Stomach smooth muscle (tissue), 2 donors: Measurements from ENCODE around the gene CD53.
"Not testable (repeated sequence)": the region's sequence is repeated elsewhere in the genome, so short reads cannot be mapped to it uniquely, and the experiment has no call there.

Experiments
- H3K27ac ChIP-seq: one replicate; pipeline ENCODE4 v1.7.0; 2013; ENCODE audit warnings: mild to moderate bottlenecking, low read length, inconsistent platforms
- H3K27me3 ChIP-seq, 2 donors: one replicate each; pipeline ENCODE4 v1.7.0; 2013; ENCODE audit warnings: low read length in 2 of 2; ENCODE audit not compliant: insufficient read depth in 2 of 2, control insufficient read depth in 1 of 2
- H3K36me3 ChIP-seq, 2 donors: one replicate each; pipeline ENCODE4 v1.7.0; 2013; ENCODE audit warnings: low read length in 2 of 2; ENCODE audit not compliant: control insufficient read depth in 2 of 2, insufficient read depth in 2 of 2
- H3K4me1 ChIP-seq: one replicate; pipeline ENCODE4 v1.7.0; 2013; ENCODE audit warnings: low read length; ENCODE audit not compliant: control insufficient read depth, insufficient read depth
- H3K4me3 ChIP-seq, 2 donors: one replicate each; pipeline ENCODE4 v1.7.0; 2013; ENCODE audit warnings: low read length in 2 of 2
- H3K9ac ChIP-seq, 2 donors: one replicate each; pipeline ENCODE4 v1.7.0; 2013; ENCODE audit warnings: low read length in 2 of 2, mild to moderate bottlenecking in 1 of 2
- H3K9me3 ChIP-seq, 2 donors: one replicate each; pipeline ENCODE4 v1.7.0; 2013; ENCODE audit warnings: low read length in 2 of 2; ENCODE audit not compliant: control insufficient read depth in 2 of 2
- donor health status: healthy.
- donor health status: Pancreatic carcinoma.

CD53 gene, protein sequence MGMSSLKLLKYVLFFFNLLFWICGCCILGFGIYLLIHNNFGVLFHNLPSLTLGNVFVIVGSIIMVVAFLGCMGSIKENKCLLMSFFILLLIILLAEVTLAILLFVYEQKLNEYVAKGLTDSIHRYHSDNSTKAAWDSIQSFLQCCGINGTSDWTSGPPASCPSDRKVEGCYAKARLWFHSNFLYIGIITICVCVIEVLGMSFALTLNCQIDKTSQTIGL

DNA sequence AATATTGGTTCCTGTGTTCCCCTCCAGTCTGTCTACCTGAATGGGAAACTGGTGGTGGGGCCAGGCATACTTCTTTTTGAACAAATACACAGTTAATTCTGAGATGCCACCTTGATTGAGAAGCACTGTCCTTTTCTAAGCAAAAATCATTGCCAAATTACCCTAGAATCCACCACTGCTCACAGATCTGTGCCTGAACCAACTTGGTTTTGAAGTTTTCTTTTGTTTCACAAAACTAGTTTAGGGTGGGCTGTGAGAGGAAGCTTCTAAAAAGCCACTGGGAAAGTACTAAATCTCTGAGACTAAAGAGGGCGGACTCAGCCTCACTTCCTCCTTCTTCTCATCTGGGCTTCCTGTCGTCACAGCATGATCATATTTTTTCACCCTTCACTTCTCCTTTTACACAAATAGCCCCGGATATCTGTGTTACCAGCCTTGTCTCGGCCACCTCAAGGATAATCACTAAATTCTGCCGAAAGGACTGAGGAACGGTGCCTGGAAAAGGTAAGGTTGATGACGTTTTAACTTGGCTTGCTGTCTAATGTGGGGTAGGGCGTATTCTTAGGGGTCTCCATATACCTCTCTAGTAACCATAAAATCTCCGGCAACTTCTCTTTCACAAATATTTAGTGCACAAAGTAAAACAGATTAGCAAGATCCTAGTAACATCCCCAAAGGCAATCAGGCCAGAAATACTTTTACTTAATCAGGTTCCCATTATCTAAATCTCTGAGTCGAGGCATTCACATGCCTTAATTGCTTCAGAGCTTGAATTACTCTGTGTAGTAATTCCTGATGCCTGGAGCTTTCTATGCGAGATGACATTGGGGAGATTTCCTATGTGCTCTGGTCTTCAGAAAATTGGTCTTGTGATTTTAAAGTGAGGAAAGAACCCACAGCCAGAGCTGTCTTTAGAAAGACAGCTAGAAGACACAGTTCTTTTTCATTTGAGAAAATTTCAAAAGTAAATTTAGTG, at the start of gene CD53:
CD53 (plus strand) TSS at position 404 of the 976 bp plus-strand sequence. CDS start 18,261 bp downstream, outside the sequence.
- Histone ChIP-seq H3K27ac (no peak within 1 kb of the TSS), H3K9me3 (no peaks in the 10 kb centered on the region), H3K27me3 (no peaks in the 10 kb centered on the region), H3K36me3 (no peaks in the 10 kb centered on the region), H3K4me1 (no peaks in the 10 kb centered on the region), H3K9ac (no peak within 1 kb of the TSS), H3K4me3 (peak within 1 kb of the TSS in 1 of 2 donors; percentile 38)

DNA sequence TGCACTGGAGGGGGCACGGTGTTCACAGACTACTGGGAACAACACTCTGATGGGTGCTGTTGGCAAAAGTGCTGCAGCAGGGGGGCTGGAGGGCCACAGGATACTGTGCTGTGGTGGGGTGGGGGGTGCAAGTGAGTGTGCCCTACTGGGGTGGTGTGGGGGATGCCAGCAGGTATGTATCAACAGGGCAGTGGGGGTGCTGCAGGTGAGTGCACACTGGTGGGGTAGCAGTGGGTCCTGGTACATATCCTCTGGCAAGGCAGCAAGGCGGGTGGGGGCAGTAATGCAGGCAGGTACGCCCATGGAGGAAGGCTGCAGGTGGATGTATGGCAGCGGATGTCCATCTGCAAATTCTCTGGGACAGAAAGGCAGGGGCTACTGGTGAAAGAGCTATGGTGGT, 48.8 kb upstream of the CD53 start:
- no peak overlapping the region for H3K4me3 ChIP-seq
- no peak overlapping the region for H3K27ac ChIP-seq
- no peaks in the 10 kb centered on the region for H3K4me1 ChIP-seq
- no peaks in the 10 kb centered on the region for H3K36me3 ChIP-seq
- H3K9ac ChIP-seq: no peak overlapping the region
- peaks cover 0 to 3% of the 10 kb centered on the region in 2 donors for H3K9me3 ChIP-seq
- H3K27me3 ChIP-seq: no peaks in the 10 kb centered on the region

DNA sequence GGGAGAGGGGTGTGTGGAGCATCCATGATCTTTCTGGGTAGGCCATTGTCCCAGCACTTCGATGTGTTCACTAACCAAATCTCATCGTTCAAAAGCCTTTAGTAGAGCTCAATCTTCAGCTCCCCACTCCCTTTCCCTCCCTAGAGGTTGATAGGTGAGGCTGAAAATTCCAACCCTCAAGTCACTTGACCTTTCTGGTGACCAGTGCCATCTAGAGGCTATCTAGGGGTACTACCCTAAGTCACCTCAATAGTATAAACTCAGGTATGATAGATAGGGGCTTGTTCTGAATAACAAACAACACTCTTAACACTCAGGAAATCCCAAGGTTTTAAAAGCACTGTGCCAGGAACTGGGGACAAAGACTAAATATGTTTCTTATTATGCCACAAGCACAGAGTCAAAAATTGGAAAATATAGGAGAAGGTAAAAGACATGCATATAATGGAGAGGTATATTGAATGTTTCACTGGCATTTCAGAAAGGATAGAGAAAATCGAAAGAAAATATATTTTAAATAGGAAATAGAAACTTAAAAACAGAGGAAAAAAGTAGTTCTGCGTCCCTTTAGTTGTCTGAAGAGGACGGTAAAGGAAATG, 42.9 kb upstream of the CD53 start:
- Histone ChIP-seq H3K4me3 (no peak overlapping the region), H3K27ac (no peak overlapping the region)

DNA sequence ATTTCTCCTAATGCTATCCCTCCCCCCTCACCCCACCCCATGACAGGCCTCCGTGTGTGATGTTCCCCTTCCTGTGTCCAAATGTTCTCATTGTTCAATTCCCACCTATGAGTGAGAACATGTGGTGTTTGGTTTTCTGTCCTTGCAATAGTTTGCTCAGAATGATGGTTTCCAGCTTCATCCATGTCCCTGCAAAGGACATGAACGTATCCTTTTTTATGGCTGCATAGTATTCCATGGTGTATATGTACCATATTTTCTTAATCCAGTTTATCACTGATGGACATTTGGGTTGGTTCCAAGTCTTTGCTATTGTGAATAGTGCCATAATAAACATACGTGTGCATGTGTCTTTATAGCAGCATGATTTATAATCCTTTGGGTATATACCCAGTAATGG, 39.2 kb upstream of the CD53 start:
- H3K4me1 ChIP-seq, H3K27me3 ChIP-seq, H3K36me3 ChIP-seq, H3K4me3 ChIP-seq, H3K9ac ChIP-seq, H3K9me3 ChIP-seq, H3K27ac ChIP-seq: not testable (repeated sequence)

More for the DNA sequence above, 42.9 kb upstream of the CD53 start:
- Histone ChIP-seq H3K9me3 (no peaks in the 10 kb centered on the region), H3K27me3 (no peaks in the 10 kb centered on the region), H3K4me1 (no peaks in the 10 kb centered on the region), H3K36me3 (no peaks in the 10 kb centered on the region), H3K9ac (no peak overlapping the region)

DNA sequence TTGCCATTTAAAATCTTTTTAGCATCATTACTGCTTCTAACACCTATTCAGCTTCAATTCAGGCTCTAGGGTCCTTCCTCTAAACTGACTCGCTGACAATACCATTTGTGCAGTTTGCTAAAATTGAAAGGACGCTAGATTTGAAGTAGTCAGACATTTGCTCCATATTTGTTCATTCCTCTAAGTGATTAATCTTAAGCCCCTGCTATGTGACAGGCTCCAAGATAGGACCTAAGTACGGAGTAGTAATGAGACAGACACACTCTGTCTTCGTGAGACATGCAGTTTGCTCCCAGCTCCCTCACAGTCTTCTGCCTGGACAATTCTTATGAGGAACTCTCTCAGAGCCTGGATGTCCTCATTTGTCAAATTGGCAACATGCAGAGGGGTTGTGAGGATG, 26.1 kb upstream of the CD53 start:
- Histone ChIP-seq H3K4me3 (no peak overlapping the region), H3K27ac (no peak overlapping the region), H3K9ac (no peak overlapping the region), H3K36me3 (no peaks in the 10 kb centered on the region), H3K9me3 (no peaks in the 10 kb centered on the region), H3K27me3 (no peaks in the 10 kb centered on the region), H3K4me1 (no peaks in the 10 kb centered on the region)

DNA sequence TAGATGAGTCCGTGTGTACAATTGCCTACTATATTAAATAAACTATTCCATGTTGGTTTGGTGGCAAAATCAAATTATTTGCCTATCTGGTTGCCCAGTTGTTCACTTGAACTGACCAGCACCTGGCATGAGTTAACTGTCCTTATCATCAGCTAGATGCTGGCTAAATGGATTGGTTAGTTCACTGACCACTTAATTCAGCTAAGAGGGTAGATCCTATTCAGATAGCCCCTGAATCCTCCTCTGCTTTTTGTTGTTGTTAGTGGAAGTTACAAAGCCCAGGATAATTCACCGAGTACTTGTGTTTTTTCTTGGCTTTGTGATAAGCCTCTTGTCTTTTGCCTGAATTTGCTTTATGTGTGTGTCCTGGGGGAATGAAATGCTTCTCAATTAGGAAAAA, 22.8 kb upstream of the CD53 start:
- Histone ChIP-seq H3K4me1 (no peaks in the 10 kb centered on the region), H3K9ac (no peak overlapping the region), H3K27me3 (no peaks in the 10 kb centered on the region), H3K27ac (no peak overlapping the region), H3K36me3 (no peaks in the 10 kb centered on the region), H3K4me3 (no peak overlapping the region), H3K9me3 (no peaks in the 10 kb centered on the region)

DNA sequence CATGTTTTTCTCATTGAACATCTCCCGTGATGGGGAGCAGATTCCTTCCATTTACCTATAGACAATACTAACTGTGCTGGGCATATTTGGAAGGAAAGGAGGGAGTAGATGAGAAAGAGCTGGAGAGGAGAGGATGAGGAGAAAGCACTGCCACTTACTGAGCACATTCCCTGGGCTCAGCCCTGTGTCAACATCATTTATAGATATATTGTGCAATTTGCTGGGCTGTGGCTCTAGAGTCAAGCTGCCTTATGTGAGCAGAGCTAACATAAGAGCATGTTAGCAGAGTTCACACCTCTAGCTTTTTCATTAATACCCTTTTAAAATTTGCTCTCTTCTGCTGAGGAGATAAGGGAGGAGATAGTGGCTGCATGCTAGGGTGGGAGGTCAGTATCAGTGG, 22.3 kb upstream of the CD53 start:
- Histone ChIP-seq H3K27ac (no peak overlapping the region), H3K36me3 (no peaks in the 10 kb centered on the region), H3K4me1 (no peaks in the 10 kb centered on the region), H3K9ac (no peak overlapping the region), H3K9me3 (no peaks in the 10 kb centered on the region), H3K27me3 (no peaks in the 10 kb centered on the region), H3K4me3 (no peak overlapping the region)

DNA sequence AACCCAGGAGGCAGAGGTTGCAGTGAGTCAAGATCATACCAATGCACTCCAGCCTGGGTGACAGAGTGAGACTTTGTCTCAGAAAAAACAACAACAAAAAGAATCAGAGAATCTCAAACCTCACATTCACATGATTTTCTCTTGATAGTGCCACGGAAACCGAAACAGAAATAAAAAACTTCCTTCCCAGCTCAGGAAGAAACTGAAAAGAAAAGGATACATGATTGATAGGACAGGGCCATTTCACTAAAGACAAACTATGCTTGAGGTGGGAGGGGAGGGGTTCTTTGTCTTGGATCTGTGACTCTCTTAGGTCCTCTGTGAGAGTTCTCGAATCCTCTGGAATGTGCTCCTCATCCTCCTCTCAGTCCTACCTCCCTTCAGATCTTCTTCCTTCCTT, 19.8 kb upstream of the CD53 start:
- Histone ChIP-seq H3K27me3 (no peaks in the 10 kb centered on the region), H3K9ac (no peak overlapping the region), H3K27ac (no peak overlapping the region), H3K4me3 (no peak overlapping the region), H3K9me3 (no peaks in the 10 kb centered on the region), H3K4me1 (no peaks in the 10 kb centered on the region), H3K36me3 (no peaks in the 10 kb centered on the region)

DNA sequence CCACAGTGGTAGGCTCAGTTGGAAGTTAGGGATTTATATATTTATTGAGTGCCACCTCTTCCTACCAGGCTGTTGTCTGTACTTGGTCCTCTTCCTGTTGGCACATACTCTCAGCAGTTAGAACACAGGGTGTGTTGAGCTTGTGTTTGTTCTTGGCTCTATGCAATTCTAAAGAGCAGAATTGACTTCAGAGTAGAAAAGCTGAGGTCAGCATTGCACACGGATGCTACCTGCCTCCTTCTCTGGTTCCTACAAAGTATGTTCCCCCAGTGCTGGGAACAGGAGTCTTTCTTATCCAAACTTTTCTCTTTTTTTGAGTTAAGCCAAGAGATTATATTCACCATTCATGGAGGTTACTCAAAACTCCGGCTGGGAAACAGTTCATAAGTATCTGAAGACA, 16.5 kb upstream of the CD53 start:
- Histone ChIP-seq H3K9ac (no peak overlapping the region), H3K27ac (no peak overlapping the region), H3K36me3 (no peaks in the 10 kb centered on the region), H3K4me1 (no peaks in the 10 kb centered on the region), H3K4me3 (no peak overlapping the region), H3K9me3 (peaks cover 0 to 4% of the 10 kb centered on the region in 2 donors), H3K27me3 (no peaks in the 10 kb centered on the region)

DNA sequence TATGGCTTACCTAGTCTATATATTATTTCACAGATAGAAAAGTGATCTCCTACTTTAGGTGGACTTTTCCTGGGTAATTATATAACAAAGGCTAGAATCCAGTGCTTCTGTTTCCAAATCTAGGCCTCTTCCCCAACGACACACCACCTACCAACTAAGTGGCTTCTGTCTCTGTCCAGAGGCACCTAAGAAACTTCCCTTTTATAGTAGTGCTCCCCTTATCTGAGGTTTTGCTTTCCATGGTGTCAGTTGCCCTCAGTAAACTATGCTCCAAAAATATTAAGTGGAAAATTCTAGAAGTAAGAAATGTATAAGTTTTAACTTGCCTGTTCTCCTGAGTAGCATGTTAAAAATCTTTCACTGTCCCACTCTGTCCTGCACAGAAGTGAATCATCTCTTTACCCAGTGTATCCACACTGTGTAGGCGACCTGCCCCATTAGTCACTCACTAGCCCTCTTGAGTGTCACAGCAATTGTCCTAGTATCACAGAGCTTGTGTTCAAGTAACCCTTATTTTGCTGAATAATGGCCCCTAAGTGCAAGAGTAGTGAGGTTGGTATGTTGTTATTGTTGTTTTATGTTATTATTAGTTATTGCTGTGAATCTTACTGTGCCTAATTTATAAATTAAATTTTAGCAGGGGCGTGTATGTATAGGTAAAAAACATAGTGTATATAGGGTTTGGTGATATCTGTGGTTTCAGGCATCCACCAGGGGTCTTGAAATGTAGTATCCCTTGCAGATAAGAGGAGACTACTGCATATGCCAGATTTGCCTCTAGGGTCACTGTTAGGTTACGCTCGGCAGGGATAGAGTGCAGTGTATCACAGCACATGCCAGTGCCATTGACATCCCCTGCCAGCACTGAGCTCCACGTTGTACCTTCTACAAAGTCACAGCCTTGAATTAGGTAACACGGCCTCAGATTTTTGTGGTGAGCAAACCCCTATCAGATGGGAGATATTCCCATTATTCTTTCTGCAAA, 14.7 kb upstream of the CD53 start:
- Histone ChIP-seq H3K9me3 (peaks cover 0 to 4% of the 10 kb centered on the region in 2 donors), H3K4me3 (no peak overlapping the region), H3K27ac (no peak overlapping the region), H3K4me1 (no peaks in the 10 kb centered on the region), H3K36me3 (no peaks in the 10 kb centered on the region), H3K9ac (no peak overlapping the region), H3K27me3 (no peaks in the 10 kb centered on the region)
